ENCODE results near the gene KIF18B.

Gene KIF18B

DNA sequence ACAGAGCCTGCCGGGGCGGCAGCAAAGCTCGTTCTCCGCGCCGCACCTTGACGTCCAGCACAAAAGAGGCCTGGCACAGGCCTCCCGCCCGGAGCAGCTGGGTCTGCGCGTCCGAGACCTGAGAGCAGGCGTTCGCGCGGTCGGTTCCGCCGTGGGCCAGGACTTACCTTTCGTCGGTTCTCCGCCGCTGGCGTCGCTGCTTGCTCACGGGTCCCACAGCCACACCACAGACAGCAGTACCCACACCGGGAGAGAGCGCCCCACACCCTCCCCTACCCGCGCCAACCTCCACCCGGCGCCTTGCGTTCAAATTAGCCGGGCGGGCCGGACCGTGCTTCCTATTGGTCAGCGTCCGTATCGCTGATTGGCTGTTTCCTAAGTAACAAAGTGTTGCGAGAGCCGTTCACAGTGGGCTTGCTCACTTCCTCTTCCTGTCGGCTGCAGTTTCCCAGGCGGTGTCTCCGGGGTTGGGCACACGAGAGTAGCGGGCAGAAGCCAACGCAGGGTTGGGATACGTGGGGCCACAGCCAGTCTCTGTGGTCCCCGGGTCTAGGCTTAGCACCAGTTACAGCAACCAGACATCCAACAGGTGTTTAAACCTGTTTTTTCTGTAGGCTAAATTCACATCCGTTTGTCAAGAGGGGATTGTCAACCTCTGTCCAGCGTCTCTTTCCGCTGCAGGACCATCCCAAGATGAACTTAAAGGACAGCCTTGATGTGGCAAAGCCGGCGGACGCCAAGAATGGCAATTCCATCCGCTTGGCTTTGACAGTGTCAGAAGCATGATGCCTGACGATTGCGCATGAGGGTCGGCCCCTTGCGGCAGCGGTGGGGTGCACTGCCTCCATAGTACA lies at the start of gene KIF18B:
KIF18B (minus strand) TSS at position 313 of the 854 bp plus-strand sequence. CDS start 11,429 bp downstream, outside the sequence.
- DNase-seq = peak; percentile 90 to 94

- DNase-seq = no peak
Observed at GRCh38 chr17:44996304-44996703, 48.7 kb upstream of the KIF18B start.

- no peak for DNase-seq
Observed at GRCh38 chr17:44995436-44996001, 47.9 kb upstream of the KIF18B start.

DNA sequence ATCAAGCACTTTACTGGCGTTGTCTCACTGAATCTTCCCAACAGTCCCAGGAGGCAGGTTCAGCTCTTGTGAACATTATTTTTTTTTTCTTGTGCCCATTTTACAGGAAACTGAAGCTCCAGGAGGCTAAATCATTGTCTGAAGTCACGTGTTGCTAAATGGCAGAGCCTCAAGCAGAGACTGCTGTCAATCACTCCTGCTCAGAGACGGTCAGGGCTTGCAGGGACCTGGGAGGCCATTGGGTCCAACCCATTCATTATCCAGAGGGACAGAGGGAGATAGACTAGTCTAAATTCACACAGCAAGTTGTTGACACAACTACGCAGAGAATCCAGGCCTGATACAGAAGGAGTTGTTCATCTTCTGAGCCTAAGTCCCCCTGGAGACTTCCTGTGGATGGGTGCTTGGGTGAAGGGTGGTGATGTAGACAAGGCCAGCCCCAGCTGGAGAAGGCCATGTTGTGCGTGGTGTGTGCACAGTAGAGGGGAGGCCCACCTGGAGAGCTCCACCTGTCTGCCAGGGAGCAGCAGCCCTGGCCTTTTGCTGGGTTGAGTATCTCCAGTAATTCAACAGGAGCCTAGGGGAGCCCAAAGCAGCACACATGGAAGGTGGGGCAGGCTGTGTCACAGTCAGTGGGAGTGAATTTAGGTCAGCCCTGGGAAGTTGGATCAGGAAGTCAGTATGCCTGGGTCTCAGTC lies 44.8 kb upstream of the KIF18B start:
- no peak for DNase-seq

- no peak for DNase-seq
Observed at GRCh38 chr17:44990994-44991393, 43.4 kb upstream of the KIF18B start.

GRCh38 chr17:44989552-44990138 lies 42.1 kb upstream of the KIF18B start:
- no peak for DNase-seq

DNA sequence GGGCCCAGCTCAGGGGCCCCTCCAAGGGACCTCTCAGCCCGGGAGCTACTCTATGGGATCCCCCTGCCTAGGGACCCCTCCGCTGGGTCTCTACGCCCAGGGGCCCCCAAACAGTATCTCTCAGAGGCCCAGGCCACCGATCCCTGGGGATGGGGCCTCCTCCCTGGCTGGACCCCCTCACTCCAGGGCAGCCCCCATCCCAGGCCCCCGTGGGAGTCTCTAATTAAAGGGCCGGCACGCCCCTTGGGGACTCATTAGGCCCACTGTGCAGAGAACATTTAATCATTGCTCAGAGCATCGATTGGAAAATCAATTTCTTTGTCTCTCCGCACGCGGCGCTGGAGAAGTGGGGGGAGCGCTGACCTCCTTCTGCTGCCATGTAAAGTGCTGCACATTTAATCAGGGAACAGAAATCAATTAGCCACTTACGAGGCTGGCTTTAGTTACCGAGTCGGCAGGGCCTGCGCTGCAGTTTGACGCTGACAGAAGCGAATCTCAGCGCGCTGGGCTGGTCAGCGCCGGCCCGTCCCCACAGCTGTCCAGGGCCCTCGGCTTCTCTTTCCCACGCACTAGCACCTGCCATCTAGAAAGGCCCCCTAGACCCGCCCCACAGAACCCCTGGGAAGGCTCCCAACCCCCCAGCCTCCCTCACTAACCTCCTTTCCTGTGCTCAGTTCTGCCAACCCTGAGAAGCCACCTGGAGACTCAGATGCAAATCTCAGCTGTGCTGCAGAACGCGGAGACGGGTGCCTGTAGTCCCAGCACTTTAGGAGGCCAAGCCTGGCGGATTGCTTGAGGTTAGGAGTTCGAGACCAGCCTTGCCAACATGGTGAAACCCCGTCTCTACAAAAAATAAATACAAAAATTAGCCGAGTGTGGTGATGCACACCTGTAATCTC lies 40.7 kb upstream of the KIF18B start:
- no peak for DNase-seq

DNA sequence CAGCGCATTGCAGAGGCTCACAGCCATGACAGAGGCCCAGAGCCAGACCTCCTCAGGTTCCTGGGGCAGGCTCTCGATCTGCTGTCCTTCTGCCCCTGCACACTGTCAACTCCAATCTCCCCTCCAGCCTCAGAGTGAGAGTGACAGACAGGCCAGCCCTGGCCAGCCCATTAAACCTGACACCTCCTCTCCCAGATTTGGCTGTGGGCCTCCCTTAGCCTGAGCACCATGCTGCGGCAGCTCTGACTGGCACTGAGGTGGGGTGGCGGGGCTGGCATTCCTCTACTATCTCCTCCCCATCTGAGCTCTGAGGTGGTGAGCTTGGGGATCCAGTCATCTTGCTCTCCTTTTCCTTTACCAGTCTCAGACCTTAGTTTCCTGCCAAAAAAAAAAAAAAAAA lies 36.0 kb upstream of the KIF18B start:
- DNase-seq = no peak

- DNase-seq = no peak
Observed at GRCh38 chr17:44982113-44982702, 34.6 kb upstream of the KIF18B start.

DNA sequence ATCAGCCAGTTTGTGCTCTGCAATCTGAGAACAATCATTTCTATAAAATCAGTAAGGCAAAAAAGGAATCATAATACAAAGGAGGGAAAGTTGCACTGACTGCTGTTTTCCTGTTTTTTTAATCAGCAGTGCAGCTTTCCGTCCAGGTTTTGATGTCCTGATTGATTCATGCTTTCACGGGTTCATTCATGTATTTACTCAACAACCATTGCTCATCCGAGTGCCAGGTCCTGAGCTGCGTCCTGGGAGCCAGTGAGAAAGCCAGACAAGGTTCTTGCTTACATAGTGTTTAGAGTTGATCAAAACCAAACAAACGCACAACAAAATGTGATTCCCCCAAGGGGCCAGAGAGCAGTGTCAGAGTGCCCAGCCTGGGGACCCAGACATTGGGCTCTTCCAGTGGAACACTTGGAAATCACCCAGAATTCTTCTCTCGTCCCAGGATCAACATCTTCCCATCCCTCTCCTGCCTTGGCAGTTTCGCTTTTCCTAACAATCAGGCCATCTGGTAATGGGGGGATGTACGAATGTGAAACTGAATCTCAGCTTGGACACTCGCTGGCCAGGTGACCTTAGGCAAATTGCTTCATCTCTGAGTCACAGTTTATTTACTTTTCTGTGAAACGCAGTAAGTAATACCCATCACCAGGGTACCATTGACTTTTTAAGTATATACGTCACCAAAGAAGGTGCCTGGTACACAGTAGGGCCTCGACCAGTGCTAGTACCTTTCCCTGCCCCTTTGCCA lies 33.8 kb upstream of the KIF18B start:
- DNase-seq = no peak

DNA sequence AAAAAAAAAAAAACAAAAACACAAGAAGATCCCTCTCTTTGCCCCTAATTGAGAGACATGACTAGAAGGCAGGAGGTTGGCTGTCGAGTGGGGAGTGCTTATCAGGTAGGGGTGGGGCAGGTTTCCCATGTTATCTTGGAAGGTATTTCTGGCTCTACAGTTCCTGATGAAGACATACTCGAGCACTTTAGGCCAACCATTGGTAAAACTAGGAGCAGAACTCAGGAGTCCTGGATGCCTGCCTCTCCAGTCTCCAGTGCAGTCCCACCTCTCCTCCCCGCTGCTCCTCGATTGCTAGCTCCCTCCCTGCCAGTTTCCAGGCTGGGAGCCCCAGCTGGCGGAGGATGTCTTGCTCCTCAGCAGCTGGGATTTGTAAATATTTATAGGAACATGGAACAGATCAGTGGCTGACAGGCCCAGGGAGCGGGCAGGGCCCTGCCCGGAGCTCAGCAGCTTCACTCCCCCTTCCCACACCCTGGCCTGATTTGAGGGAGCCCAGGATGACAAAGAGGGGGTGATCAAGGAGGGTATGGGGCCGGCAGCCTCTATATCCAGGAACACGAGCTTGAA lies 31.9 kb upstream of the KIF18B start:
- no peak for DNase-seq

GRCh38 chr17:44978807-44979206 lies 31.2 kb upstream of the KIF18B start:
- no peak for DNase-seq

DNA sequence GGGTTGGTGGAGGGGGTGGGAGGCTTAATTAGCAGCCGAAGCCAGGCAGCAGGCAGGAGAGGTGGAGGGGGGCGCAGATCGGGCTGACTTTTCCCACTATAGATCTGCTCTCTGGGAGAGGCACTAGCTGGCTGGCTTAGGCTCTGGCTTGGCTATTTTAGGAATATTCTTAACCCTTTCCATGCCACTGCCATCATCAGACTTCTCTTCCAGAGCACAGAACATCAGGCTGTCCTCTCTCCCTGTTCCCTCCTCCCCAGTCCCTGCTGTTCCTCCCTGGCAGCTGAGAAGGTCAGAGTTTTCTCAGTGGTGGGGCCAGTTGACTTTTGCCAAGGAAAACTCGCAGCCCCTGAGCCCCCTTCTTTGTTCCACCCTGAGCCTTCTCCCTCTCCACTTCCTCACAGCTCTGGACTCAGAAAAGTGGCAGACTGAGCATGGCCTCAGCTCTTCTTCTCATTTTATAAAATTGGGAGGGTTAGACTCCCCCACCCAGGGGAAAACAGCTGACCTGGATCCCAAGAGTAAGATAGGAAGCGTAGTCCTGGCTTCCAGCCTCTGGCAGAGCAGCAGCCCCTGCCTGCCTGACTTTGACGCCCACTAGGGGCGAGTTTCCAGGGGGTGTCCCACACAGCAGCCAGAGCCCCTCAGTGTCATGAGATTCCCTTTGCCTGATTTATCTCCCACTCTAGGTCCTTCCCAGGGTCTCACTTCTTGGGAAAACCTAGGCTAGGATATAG lies 30.4 kb upstream of the KIF18B start:
- DNase-seq = no peak

DNA sequence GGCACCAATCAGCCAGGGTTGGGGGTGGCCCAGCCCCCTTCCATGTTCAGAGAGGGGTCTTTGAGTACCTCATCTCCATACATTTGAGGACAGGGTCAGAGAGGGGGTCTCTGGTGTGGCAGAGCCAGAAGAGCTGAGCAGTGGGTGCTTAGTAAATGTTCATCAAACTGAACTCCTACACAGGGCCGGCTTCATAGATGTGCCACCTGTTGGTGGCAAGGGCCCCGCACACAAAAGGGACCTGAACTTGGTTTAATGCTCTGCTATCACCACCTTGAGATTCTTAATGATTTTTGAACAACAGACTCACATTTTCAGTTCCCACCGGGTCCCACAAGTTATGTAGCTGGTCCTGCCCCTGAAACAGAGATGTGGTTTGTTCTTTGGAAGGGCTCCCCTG lies 29.5 kb upstream of the KIF18B start:
- DNase-seq = no peak

DNA sequence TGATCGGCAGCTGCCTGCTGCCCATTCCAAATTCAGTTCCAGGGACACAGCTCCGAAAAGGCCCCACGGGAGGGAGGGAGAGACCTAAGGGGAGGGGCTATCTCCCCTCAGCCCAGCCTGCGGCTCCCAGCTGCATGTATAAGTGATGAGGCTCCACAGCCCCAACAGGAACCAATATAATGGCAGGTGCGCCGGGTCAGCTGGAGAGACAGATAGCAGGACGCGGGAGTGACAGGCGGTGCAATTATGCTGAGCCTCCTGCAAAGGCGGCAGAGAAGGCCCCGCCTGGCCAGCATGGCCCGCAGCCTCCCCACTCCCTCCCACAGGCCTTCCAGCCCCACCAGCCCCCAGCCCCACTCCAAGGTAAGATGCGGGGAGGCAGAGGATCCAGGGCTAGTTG lies 28.6 kb upstream of the KIF18B start:
- no peak for DNase-seq

DNA sequence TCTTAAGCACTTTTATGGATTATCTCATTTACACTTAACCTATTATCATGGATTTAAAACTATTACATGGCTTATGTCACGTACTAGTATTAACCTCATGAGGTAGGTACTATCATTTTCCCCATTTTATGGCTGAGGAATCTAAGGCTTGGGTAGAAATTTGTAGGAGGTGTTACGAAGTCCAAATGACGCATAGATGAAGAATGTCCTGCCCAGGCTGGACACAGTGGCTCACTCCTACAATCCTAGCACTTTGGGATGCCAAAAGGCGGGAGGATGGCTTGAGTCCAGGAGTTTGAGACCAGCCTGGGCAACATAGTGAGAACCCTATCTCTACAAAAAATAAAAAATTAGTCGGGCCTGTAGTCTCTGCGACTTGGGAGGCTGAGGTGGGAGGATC lies 25.4 kb upstream of the KIF18B start:
- no peak for DNase-seq

GRCh38 chr17:44971776-44972483 lies 24.4 kb upstream of the KIF18B start:
- peak; percentile 24 to 30 for DNase-seq

GRCh38 chr17:44970136-44970741 lies 22.7 kb upstream of the KIF18B start:
- DNase-seq = no peak

DNA sequence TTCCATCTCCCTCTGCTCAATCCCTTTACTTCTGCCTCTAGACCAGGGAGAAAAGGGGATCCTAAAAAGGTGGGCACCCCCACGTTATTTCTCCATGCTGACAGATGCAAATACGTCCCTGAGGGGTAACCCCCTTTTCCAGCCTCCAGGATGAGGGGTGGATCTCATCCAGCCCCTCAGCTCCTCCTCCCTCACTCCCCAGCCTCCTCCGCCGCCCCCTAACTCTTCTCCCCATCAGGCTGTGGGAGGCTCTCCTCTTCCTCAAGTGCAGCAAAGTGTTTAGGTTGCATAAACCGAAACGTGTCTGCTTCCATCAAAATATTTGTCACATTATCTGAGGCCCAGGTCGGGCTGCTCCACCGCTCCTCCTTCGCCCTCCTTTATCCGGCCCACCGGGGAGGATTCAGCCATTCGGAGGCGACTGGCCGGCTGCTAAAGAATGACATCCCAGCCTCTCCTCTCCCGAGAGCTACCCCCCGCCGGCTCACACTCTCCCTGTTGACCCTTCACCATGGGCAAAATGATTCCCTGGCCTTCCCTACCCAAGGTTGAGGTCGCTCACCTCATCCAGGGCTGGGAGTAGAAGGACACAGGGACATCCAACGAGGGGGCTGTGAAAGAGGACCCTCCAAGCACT lies 21.7 kb upstream of the KIF18B start:
- no peak for DNase-seq
